ENCODE results near the gene ZBTB32. TPM values are rescaled to one million over a fixed set of nuclear protein-coding genes. Genes with fewer than 3 reads are reported as not detected.

The ZBTB32 gene
- total RNA-seq, 1 experiment from 2014 or later, result not detected

GRCh38 chr19:35731353-35731752 is 27.0 kb downstream of the ZBTB32 start:
- no peak overlapping the region for H3K4me2 ChIP-seq (ENCODE audit: low read length)
- H3K4me3 ChIP-seq (replicated peaks in 1 of 2; ENCODE audit: low read depth in 1 of 2, low read length in 2 of 2), result no peak overlapping the region
- no peaks in the 10 kb centered on the region for H3K4me1 ChIP-seq (ENCODE audit: control insufficient read depth in 1 of 2, insufficient read depth in 2 of 2, low read length in 2 of 2)
- CTCF ChIA-PET, result no interaction called here
- TF ChIP-seq ELF1 (IDR thresholded peaks at IDR 0.05; ENCODE audit: borderline replicate concordance, low read depth), result no peak
- TF ChIP-seq SP1 (IDR thresholded peaks at IDR 0.05; ENCODE audit: low read depth), result no peak
- no peak for TF ChIP-seq ZFX (IDR thresholded peaks at IDR 0.05)
- no peak for TF ChIP-seq RAD21 (IDR thresholded peaks at IDR 0.05; ENCODE audit: low read depth)
- H3K79me2 ChIP-seq (ENCODE audit: insufficient read depth, low read length), result no peaks in the 10 kb centered on the region
- no peaks in the 10 kb centered on the region for H3K9me3 ChIP-seq (ENCODE audit: control insufficient read depth in 1 of 2, insufficient read depth in 1 of 2, low read depth in 1 of 2, low read length in 2 of 2)
- H3K9me2 ChIP-seq (ENCODE audit: insufficient read depth), result no peaks in the 10 kb centered on the region
- DNase-seq (ENCODE audit: low read depth, low spot score) (no peak), ATAC-seq (peak; percentile 19; the same call in 1 of the 2 replicates)
- BruUV-seq (replicated peaks), result no TSS peak
- POLR2A ChIA-PET, result no interaction called here
- RAD21 ChIA-PET (ENCODE audit: low non-redundant PET in 1 of 2, low total read pairs in 2 of 2, uncharacterized antibody in 2 of 2, unreplicated experiment in 2 of 2), result no interaction called here
- H4K20me1 ChIP-seq (ENCODE audit: insufficient read depth), result no peaks in the 10 kb centered on the region
- H3K27ac ChIP-seq (ENCODE audit: low read depth, low read length), result no peak overlapping the region
- H3K9ac ChIP-seq (ENCODE audit: low read length), result no peak overlapping the region
- no peaks in the 10 kb centered on the region for H3K27me3 ChIP-seq (ENCODE audit: insufficient read depth, low read length)
- H3K36me3 ChIP-seq (ENCODE audit: control insufficient read depth in 1 of 2, insufficient read depth in 2 of 2, low read length in 2 of 2), result peaks cover 44 to 48% of the 10 kb centered on the region in 2 experiments
- intact Hi-C loops (cut with micrococcal nuclease), result no loop called here
- H2AFZ ChIP-seq (ENCODE audit: low read depth, low read length, poor library complexity, severe bottlenecking), result no peak overlapping the region

GRCh38 chr19:35731779-35732405 is 27.5 kb downstream of the ZBTB32 start:
- Histone ChIP-seq H3K79me2 (ENCODE audit: insufficient read depth, low read length) (no peaks in the 10 kb centered on the region), H3K4me1 (ENCODE audit: control insufficient read depth in 1 of 2, insufficient read depth in 2 of 2, low read length in 2 of 2) (no peaks in the 10 kb centered on the region), H3K27ac (ENCODE audit: low read depth, low read length) (no peak overlapping the region), H3K4me3 (replicated peaks in 1 of 2; ENCODE audit: low read depth in 1 of 2, low read length in 2 of 2) (no peak overlapping the region), H4K20me1 (ENCODE audit: insufficient read depth) (no peaks in the 10 kb centered on the region), H3K9ac (ENCODE audit: low read length) (no peak overlapping the region), H3K4me2 (ENCODE audit: low read length) (no peak overlapping the region), H3K27me3 (ENCODE audit: insufficient read depth, low read length) (no peaks in the 10 kb centered on the region), H3K36me3 (ENCODE audit: control insufficient read depth in 1 of 2, insufficient read depth in 2 of 2, low read length in 2 of 2) (peaks cover 45 to 51% of the 10 kb centered on the region in 2 experiments), H3K9me2 (ENCODE audit: insufficient read depth) (no peaks in the 10 kb centered on the region), H3K9me3 (ENCODE audit: control insufficient read depth in 1 of 2, insufficient read depth in 1 of 2, low read depth in 1 of 2, low read length in 2 of 2) (no peaks in the 10 kb centered on the region), H2AFZ (ENCODE audit: low read depth, low read length, poor library complexity, severe bottlenecking) (no peak overlapping the region)
- RAD21 ChIA-PET (ENCODE audit: low non-redundant PET in 1 of 2, low total read pairs in 2 of 2, uncharacterized antibody in 2 of 2, unreplicated experiment in 2 of 2), result no interaction called here
- no TSS peak for BruUV-seq (replicated peaks)
- CTCF ChIA-PET, result no interaction called here
- intact Hi-C loops (cut with micrococcal nuclease), result no loop called here
- POLR2A ChIA-PET, result no interaction called here
- no peak for ATAC-seq
- no peak for TF ChIP-seq RAD21 (IDR thresholded peaks at IDR 0.05; ENCODE audit: low read depth)
- TF ChIP-seq POLR2A (IDR thresholded peaks at IDR 0.05; ENCODE audit: borderline replicate concordance, extremely low read depth, insufficient read depth, insufficient read length), result no peak
- TF ChIP-seq CTCF (IDR thresholded peaks at IDR 0.05 in 2 of 3, conservative IDR thresholded peaks at IDR 0.05 in 1 of 3; ENCODE audit: borderline replicate concordance in 1 of 3, insufficient read depth in 1 of 3, low read depth in 2 of 3, low read length in 2 of 3), result no peak
- TF ChIP-seq REST (IDR thresholded peaks at IDR 0.05; ENCODE audit: low read depth), result no peak
- no peak for TF ChIP-seq ZFX (IDR thresholded peaks at IDR 0.05)
- TF ChIP-seq TCF7L2 (IDR thresholded peaks at IDR 0.05; ENCODE audit: borderline replicate concordance, extremely low read depth, insufficient read depth, insufficient read length), result no peak
- no peak for TF ChIP-seq SRF (IDR thresholded peaks at IDR 0.05; ENCODE audit: low read depth)
- no peak for TF ChIP-seq CBX3 (IDR thresholded peaks at IDR 0.05; ENCODE audit: low read depth)
- TF ChIP-seq SIN3A (IDR thresholded peaks at IDR 0.05; ENCODE audit: low read depth), result no peak
- TF ChIP-seq MAX (IDR thresholded peaks at IDR 0.05), result no peak
- TF ChIP-seq EZH2 (IDR thresholded peaks at IDR 0.05), result no peak
- TF ChIP-seq SP1 (IDR thresholded peaks at IDR 0.05; ENCODE audit: low read depth), result no peak
- no peak for TF ChIP-seq JUND (IDR thresholded peaks at IDR 0.05)
- no peak for TF ChIP-seq EZH2phosphoT487 (IDR thresholded peaks at IDR 0.05; ENCODE audit: borderline replicate concordance)
- no peak for DNase-seq (ENCODE audit: low read depth, low spot score)

Data from HCT116 (cell line).